HG03460 (cell line): ENCODE data around the gene LIN7A.

Experiments used
- ATAC-seq: cut with Tn5 transposase; IDR thresholded peaks from one replicate; pipeline ENCODE4 v1.9.1; 2021; ENCODE audit not compliant: unreplicated experiment

Gene LIN7A, protein sequence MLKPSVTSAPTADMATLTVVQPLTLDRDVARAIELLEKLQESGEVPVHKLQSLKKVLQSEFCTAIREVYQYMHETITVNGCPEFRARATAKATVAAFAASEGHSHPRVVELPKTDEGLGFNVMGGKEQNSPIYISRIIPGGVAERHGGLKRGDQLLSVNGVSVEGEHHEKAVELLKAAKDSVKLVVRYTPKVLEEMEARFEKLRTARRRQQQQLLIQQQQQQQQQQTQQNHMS

DNA sequence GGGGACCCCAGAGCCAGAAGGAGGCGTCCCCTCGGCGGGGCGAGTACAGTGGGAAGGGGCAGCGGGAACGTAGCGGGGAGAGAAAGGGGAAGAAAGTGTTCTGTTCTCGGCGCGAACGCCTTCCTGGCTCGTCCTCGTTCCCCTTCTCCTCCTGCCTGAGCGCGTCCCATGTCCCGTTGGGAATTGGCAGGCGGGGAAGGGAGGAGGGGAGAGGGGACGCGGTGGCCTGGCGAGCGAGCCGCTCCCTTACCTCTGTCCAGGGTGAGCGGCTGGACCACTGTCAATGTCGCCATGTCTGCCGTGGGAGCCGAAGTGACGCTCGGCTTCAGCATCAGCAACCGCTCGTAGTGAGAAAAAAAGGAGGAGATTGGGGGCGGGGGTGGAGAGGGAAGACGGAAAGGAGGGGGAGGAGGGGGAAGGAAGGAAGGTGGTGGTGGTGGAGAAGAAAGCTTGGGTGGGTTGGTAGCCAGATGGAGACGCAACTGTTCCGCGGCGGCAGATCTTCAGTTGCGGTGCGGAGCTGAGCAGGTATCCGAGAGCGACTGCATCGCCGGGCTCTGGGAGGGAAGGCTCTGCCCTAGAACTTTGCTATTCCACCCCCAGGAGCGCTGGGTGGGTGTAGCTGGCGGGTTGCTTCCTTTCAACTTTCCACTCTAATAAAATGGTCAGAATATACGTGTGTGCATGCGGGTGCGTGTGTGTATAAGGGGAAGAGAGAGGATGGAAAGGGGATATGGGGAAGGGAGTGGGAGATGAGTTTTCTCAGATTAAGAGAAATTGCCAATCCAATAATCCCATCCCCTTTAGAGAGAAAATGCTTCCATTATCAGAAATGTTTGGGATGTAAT lies at the start of gene LIN7A:
Gene LIN7A, minus strand, starts transcription at position 544 of the 848 bp plus-strand sequence. Its CDS starts 212 bp downstream, at position 332.
- ATAC-seq = peak; percentile 18

DNA sequence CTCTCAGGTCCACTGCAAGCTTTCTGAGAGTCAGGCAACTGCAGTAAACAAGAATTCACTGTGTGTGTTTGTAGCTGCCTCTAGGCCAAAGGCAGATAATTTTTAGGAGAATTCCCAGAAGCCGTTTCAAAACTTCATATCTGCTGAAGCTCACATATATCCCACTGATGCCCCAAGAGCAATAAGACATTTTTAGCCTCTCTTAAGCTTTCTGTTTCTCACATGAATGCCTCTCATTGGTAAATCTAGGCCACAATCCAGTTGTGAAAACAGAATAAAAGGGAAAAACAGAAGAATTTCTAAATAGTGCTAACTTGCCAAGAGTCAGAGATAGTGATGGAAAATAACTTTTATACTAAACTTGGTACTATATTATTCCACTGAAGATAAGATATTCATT lies 48.5 kb upstream of the LIN7A start:
- no peak for ATAC-seq

DNA sequence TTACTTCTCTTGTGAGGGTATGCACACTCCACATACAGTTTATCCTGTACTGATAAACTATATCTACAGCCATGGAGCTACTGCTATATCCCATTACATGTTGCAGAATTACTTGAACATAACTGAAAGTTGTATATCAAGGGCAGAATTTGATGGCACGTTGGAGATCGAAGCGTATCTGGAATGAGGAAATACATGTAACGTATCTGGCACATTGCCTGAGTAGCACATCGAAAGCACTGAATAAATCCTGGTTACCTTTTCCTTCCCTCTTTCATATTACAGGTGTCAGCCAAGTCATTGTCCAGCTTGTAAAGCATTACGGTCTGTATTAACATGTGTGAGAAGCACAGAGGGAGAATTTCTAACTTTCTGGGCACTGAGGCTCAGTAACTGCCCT lies 42.1 kb upstream of the LIN7A start:
- no peak for ATAC-seq

DNA sequence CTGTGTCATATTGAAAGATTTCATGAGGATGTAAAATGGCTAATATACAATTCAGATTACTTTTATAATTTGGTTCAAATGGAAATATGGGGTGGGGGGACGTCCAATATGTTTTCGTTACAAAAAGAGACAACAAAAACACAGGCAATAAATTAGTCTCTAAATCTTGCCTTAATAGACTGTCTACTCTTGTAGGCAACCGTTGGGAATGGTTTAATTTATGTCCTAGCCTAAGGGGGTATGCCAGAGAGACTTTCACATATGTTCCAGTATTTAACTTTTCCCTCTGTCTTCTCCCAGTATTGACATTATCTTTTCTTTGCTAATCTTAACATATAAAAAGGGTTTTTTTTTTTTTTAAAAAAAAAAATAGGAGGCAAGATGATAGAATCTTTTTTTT lies 41.5 kb upstream of the LIN7A start:
- no peak for ATAC-seq

DNA sequence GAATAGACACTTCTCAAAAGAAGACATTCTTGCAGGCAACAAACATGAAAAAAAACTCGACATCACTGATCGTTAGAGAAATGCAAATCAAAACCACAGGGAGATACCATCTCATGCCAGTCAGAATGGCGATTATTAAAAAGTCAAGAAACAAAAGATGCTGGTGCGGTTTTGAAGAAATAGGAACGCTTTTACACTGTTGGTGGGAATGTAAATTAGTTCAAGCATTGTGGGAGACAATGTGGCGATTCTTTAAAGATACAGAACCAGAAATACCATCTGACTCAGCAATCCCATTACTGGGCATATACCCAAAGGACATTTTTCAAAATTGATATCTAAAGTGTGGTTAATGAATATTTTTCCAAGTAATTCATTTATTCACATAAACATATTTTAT lies 39.6 kb upstream of the LIN7A start:
- ATAC-seq = no peak

DNA sequence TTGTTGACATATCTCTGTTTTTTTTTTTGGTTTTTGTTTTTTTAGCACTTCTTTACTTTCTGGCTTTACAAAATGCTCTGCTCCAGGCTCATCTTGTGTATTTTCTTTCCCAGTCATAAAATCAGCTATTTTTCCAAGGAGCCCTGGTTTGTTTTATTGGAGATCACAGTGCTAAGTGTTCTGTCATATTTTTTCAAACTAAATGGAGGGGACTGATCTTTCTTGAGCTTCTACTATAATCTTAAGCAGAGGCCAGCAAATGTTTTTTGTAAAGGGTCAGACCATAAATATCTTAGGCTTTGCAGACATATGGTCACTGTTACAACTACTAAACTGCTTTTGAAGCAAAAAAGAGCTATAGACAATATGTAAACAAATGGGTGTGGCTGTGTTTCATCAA lies 30.6 kb upstream of the LIN7A start:
- no peak for ATAC-seq

DNA sequence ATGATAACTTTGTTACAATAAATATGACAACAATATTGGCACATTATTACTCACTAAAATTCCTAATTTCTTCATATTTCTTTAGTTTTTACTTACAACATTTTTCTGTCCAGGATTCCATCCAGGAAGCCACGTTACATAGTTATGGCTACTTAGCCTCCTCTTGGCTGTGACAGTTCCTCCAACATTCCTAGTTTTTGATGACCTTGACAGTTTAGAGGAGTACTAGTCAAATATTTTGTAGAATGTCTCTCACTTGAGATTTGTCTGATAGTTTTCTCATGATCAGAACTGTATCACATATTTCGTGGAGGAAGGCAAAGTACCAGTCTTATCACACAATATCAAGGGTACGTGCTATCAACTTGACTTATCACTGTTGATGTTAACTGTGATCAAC lies 29.8 kb upstream of the LIN7A start:
- no peak for ATAC-seq

DNA sequence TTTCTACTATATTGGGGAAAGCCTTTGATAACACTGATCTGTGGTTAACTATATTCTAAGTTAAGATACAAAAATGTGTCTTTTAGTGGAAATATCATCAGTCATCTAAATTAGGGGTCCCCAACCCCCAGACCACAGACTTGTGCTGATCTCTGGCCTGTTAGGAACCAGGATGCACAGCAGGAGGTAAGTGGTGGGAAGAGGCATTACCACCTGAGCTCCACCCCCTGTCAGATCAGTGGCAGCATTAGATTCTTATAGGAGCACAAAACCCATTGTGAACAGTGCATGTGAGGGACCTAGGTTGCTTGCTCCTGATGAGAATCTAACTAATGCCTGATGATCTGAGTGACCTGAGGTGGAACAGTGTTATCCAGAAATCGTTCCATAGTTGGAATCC lies 28.3 kb upstream of the LIN7A start:
- no peak for ATAC-seq

DNA sequence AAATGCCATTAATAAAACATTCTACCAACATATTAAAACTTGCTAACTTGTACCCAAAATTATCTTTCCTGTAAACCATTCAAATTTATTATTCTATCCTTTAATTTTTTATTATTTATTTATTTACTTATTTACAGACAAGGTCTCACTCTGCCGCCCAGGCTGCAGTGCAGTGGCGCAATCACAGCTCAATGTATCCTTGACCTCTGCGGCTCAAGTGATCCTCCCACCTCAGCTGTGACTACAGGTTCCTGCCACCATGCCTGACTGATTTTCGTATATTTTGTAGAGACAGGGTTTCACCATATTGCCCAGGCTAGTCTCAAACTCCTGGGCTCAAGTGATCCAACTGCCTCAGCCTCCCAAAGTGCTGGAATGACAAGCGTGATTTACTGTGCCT lies 20.4 kb upstream of the LIN7A start:
- ATAC-seq = no peak

DNA sequence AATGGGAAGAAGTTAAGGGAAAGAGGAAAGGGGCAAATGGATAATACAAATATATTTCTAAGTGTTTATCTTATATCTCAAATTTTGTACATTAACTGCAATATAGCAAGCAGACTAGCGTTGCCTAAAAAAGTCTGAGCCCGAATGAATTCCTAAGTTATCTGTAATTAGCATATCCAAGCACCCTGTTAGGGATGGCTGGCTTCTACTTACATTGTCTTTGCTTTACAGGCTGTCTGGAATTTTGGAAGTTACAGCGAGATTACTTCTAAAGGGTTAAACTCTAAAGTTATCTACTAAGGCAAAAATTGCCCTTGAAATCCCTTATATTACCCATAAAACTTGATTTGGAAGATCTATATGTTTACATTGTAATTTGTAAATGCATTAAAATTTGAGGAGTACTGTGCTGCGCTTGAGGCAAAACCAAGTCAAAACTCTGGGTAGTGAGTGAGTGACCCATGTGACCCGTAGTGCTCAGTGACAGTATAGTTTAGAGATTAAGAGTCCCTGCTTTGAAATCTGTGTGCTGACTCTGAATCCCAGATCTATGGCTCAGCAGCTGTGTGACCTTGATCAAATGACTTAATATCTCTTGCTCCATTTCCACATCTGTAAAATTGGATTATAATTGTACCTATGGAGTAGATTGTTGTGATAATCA lies 17.3 kb upstream of the LIN7A start:
- ATAC-seq = no peak

DNA sequence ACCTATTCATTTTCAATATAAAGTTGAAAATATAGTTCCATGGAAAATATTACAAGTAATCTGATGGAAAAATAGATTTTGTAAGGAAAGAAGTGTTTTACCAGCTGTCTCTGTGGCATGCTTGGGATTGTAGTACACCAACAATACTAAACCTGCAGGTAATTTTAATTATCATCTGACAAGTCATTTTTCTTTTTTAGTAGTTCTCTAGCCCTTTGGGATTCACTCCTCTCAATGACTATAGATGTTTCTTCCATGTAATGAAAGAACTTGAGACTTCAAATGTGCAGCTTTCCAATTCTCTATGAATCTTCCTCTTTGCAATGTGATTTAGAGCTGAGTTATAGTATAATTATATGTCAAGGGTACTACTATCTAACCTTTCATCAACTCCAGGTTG lies 14.7 kb upstream of the LIN7A start:
- ATAC-seq = no peak

DNA sequence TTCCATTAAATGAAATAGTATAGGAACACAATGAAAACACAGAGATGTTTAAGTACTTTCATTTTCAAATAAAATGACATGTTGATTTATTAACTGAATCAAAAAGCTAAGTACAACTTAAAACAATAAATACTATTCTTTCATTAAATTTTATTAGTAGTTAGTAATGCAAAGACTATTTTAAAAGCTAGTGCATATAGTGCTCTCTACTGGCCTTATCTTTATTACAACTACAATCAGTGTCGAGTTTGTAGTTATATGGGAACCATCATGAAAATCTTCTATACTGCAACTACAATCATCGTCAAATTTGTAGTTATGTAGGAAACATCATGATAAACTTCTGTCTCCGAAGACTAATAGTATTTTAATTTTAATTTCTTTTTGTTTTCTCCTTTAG lies 8.9 kb upstream of the LIN7A start:
- no peak for ATAC-seq

DNA sequence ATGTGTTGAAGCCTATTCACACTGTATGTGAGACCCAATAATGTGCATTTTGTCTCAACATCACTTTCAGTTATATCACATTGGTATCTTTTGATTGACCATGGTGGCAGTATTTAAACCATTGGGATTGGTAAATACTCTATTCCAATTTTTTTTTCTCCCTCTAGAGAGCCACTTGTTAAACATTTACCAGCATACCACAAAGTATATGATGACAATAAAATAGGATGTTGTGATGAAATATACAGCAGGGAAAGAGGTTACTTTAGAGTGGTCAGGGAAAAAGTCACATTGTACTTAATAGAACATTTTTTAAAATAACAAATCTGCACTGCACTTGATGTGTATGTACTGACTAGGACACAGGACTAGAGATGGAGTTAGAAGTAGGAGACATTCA lies 5.6 kb upstream of the LIN7A start:
- no peak for ATAC-seq

DNA sequence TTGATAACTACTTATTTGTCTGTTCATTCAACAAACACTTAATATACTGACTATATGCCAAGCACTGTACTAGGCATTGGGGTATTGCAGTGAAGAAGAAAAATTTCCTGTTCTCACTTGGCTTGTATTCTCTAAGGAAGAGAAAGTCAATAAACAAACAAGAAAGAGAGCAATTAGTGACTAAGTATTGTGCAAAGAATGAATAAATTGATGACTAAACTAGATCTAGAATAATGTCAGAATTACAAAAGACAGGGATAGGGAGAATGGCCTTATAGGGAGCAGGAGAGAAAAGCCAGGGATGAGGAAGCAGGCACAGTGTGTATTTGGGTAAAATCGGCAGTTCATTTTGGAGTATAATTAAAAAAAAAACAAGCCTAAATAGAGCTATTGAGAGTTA lies 4.2 kb upstream of the LIN7A start:
- ATAC-seq = no peak

DNA sequence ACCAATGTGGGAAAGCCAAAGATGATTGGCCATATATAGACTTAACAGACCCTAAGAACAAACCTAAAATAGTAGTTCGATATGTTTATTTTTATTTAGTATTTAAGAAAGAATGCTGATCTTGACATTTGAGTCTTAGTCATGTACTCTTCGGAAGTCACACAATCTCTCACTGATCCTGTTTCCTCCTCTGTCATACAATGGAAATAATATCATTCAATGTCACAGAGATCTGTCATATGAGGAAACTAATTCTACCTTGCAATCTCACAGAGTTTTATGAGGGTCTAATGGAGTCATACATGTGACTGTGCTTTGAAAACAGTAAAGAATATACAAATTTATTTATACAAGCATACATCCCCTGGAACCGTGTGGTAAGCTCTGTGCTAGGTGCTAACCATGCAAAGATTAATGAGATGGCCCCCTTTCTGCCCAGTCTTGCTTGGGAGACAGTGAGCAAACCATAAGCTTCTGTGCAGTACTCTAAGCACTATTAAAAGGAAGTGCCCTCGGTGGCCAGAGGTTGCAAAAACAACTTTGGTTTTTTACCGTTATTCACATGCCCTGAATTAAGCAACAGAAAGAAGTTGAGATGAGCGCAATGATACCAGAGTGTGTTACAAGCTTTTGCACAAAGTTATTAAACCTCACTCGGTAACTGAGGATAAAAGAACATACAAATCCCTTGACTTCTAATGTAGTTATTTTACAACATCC lies 1.7 kb upstream of the LIN7A start:
- no peak for ATAC-seq

DNA sequence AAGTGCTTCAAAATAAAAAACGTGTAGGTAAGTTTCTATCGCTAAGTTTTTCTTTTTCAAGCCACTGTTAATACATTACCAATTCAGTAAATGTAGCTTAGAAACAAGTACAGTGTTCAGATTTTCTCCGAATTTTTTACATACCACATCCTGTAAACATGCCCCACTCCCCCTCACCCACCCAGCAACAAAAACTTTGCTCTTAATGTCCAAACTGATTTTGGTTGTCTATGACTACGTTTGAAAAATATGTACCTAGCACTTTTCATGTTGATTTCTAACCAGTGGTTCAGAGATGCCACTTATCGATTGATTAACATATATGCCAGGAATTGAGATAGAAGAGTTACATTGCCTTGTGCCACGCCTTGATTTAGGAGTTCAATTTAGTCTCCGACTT lies 663 bp upstream of the LIN7A start:
- ATAC-seq = no peak

DNA sequence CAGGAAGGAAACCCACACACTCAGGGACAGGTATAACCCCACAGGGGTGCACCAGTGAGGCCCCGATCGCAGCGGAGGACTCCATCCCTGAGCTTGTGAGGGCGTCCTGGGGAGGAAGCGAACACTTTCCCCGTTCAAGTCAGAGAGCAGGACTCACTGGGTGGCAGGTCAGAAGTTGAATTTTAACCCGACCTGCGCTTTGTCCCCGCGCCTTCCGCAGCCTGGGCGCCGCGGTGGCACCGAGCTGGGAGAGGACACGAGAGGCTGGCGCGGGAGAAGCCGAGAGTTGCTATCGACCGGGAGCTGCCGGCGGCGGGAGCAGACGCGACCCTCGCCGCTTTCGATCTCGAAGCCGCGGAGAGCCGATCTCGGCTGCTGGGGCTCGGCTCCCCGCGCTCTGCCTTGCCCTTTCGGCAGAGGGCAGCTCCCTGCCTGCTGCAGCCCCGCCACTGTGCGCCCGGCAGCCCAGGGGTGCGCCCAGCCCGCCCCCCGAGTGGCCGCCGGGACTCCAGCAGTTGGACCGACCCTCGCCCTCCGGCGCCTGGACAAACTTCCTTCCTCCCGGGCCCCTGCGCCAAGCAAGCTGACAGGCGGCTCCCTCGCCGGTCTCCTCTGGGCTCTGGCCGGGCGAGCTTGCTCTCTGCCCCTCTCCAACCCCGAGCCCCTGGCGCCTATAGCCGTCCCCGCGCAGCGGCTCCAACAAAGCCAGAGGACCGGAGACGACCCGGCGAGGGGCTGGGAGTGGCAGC lies 918 bp downstream of the LIN7A start:
- peak; percentile 54 for ATAC-seq

DNA sequence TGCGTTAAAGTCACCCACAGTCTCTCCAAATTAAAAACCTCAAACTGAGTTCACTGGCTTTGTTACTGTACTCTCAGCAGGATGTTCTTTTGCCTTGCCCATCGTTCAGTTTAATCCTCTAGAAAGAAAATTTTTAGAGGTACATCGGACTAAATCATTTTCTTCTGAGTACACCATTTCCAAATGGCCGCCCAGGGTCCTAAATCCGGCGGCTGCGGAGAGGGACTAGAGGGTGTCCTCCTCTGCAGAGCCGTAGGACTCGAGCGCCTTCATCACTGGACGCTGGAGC lies 1.4 kb downstream of the LIN7A start:
- ATAC-seq = no peak

DNA sequence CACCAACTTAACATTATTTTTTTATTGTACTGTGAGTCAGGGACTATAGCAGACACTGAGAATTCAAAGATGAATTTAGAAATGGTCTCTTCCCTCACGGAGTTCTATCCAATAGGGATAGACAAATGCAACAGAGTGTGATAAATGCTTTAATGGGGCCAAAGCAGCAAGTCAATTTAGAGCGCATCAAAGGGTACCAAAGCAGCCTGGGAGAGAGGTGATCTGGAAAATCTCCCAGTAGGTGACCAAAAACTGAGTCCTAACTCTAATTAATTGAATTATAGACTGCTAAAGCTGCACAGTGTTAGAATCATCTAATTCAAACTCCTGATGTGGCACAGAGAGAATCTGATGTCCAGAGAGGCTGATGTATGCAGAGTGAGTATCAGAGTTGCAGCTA lies 2.6 kb downstream of the LIN7A start:
- no peak for ATAC-seq

DNA sequence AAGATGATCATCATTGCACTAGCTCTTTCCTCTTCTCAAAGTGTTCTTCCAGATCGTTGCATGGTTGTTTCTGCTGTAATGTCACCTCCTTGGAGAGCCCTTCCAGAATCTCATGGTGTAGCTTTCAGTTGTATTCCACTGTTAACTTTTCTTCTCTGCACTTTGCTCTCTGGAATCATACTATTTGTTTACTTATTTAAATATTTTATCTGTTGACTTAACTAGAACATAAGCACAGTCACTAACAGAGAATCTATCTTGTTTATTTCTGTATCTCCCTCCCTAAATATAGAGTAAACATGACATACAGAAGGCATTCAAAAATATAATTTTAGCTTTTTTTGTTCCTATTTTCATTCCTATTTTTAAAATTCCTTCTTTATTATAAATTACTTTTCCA lies 11.8 kb downstream of the LIN7A start:
- ATAC-seq = no peak

DNA sequence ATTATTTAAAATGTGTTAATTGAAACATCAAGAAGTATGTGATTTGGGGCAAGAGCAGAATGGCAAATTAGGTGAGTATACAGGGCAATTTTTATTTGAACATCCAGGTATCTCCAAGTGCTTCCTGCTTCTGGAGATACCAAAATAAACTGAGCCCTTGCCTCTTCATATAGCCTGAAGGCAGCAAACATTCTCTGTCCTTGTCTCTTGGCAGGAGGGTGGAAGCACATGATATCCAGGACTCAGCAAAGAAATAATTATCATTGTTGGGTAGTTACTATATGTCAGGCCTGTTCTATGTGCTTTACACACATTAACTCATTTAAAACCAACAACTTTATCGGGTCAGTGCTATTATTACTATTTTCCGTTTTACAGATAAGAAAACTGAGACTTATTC lies 12.5 kb downstream of the LIN7A start:
- ATAC-seq = no peak
